ENCODE measurements around the gene PNCK.

GRCh38 chrX:153696100-153696499, 22.5 kb upstream of the PNCK start:
- TF ChIP-seq SMC3 (IDR thresholded peaks at IDR 0.05), result no peak
- TF ChIP-seq MAX (IDR thresholded peaks at IDR 0.05), result no peak
- TF ChIP-seq RARB (CRISPR knock-in tag; IDR thresholded peaks at IDR 0.05), result no peak
- TF ChIP-seq USF2 (IDR thresholded peaks at IDR 0.05), result no peak
- TF ChIP-seq ESRRA (IDR thresholded peaks at IDR 0.05; ENCODE audit: borderline replicate concordance, low read length), result no peak
- no peak for TF ChIP-seq FOSL2 (IDR thresholded peaks at IDR 0.05)
- no peak for TF ChIP-seq FOSL2 (CRISPR knock-in tag; IDR thresholded peaks at IDR 0.05)
- no peak for TF ChIP-seq EP300 (IDR thresholded peaks at IDR 0.05)
- no peak for TF ChIP-seq TFCP2L1 (CRISPR knock-in tag; IDR thresholded peaks at IDR 0.05)

Data from A549 (cell line).